ENCODE measurements around the gene IQCH. TPM values are rescaled to one million over a fixed set of nuclear protein-coding genes. Genes with fewer than 3 reads are reported as not detected.

The IQCH gene
- polyA plus RNA-seq, 1 of the 3 experiments (the other 2 are of a cell fraction): 0.81 TPM

- Histone ChIP-seq H3K36me3 (replicated peaks in 1 of 2; ENCODE audit: control insufficient read depth in 1 of 2, insufficient read depth in 2 of 2, low read length in 1 of 2) (peaks cover 16 to 33% of the 10 kb centered on the region in 2 experiments), H3K9me2 (no peaks in the 10 kb centered on the region), H3K27me3 (ENCODE audit: insufficient read depth) (no peaks in the 10 kb centered on the region), H3K4me3 (ENCODE audit: low read depth in 2 of 2, low read length in 1 of 2) (no peak overlapping the region), H3F3A (replicated peaks; ENCODE audit: insufficient read depth) (peaks cover 5% of the 10 kb centered on the region), H3K27ac (ENCODE audit: low read depth in 2 of 2, low read length in 1 of 2) (no peak overlapping the region), H3K4me2 (no peak overlapping the region), H3K4me1 (ENCODE audit: control insufficient read depth in 1 of 2, insufficient read depth in 2 of 2, low read depth in 1 of 2, low read length in 1 of 2) (no peaks in the 10 kb centered on the region), H4K20me1 (ENCODE audit: insufficient read depth) (no peaks in the 10 kb centered on the region), H3K79me2 (ENCODE audit: insufficient read depth) (no peaks in the 10 kb centered on the region), H3K9ac (no peak overlapping the region), H3K9me3 (no peaks in the 10 kb centered on the region), H2AFZ (ENCODE audit: low read depth) (no peak overlapping the region)
- DNase-seq: no peak
- ChIA-PET CTCF (interaction anchor here (1.9 kb wide), 1 partner anchor 279 kb away, joined by 5 read pairs; no protein-coding TSS in a partner anchor), POLR2A (no interaction called here)
- WGBS (ENCODE audit: low lambda C conversion rate): 92% methylated on average over 2 of the region's 2 CpGs
- TF ChIP-seq EP300 (IDR thresholded peaks at IDR 0.05; ENCODE audit: borderline replicate concordance in 1 of 2, low read depth in 1 of 2, low read length in 1 of 2) (no peak), CHD2 (IDR thresholded peaks at IDR 0.05; ENCODE audit: low read length, partially characterized antibody) (no peak), POLR2AphosphoS5 (IDR thresholded peaks at IDR 0.05; ENCODE audit: low read depth, low read length) (no peak), TAF1 (IDR thresholded peaks at IDR 0.05; ENCODE audit: borderline replicate concordance, low read depth, low read length) (no peak), NRF1 (IDR thresholded peaks at IDR 0.05; ENCODE audit: low read depth, low read length) (no peak), JUND (IDR thresholded peaks at IDR 0.05) (no peak), NFIC (IDR thresholded peaks at IDR 0.05; ENCODE audit: borderline replicate concordance) (no peak), MEF2A (IDR thresholded peaks at IDR 0.05; ENCODE audit: borderline replicate concordance, low read depth) (no peak)
These were observed 29.2 kb upstream of the IQCH start for GRCh38 chr15:67225336-67225735.

- Histone ChIP-seq H3K9me2 (no peaks in the 10 kb centered on the region), H3K4me3 (ENCODE audit: low read depth in 2 of 2, low read length in 1 of 2) (no peak overlapping the region), H2AFZ (ENCODE audit: low read depth) (no peak overlapping the region), H3K4me2 (no peak overlapping the region), H3K27me3 (ENCODE audit: insufficient read depth) (no peaks in the 10 kb centered on the region), H3K9me3 (no peaks in the 10 kb centered on the region), H3K9ac (no peak overlapping the region), H3F3A (replicated peaks; ENCODE audit: insufficient read depth) (no peaks in the 10 kb centered on the region), H4K20me1 (ENCODE audit: insufficient read depth) (no peaks in the 10 kb centered on the region), H3K36me3 (replicated peaks in 1 of 2; ENCODE audit: control insufficient read depth in 1 of 2, insufficient read depth in 2 of 2, low read length in 1 of 2) (peaks cover 27 to 39% of the 10 kb centered on the region in 2 experiments), H3K79me2 (ENCODE audit: insufficient read depth) (no peaks in the 10 kb centered on the region), H3K4me1 (ENCODE audit: control insufficient read depth in 1 of 2, insufficient read depth in 2 of 2, low read depth in 1 of 2, low read length in 1 of 2) (no peaks in the 10 kb centered on the region), H3K27ac (ENCODE audit: low read depth in 2 of 2, low read length in 1 of 2) (no peak overlapping the region)
- WGBS (ENCODE audit: low lambda C conversion rate): 88% methylated on average over 1 of the region's 1 CpG
- DNase-seq: no peak
- POLR2A ChIA-PET: no interaction called here
- CTCF ChIA-PET: interaction anchor here (0.8 kb wide), 1 partner anchor 12 kb away, joined by 4 read pairs; no protein-coding TSS in a partner anchor
- TF ChIP-seq RAD21 (IDR thresholded peaks at IDR 0.05; ENCODE audit: low read length) (no peak), TAF1 (IDR thresholded peaks at IDR 0.05; ENCODE audit: borderline replicate concordance, low read depth, low read length) (no peak), SIN3A (IDR thresholded peaks at IDR 0.05; ENCODE audit: borderline replicate concordance, low read depth, low read length) (no peak), TCF12 (IDR thresholded peaks at IDR 0.05) (no peak), TEAD4 (IDR thresholded peaks at IDR 0.05; ENCODE audit: borderline replicate concordance, insufficient read depth) (no peak), ELF1 (IDR thresholded peaks at IDR 0.05) (no peak), RFX5 (IDR thresholded peaks at IDR 0.05; ENCODE audit: low read length) (no peak), POLR2AphosphoS5 (IDR thresholded peaks at IDR 0.05; ENCODE audit: low read depth, low read length) (no peak), NFIC (IDR thresholded peaks at IDR 0.05; ENCODE audit: borderline replicate concordance) (no peak), FOXM1 (IDR thresholded peaks at IDR 0.05; ENCODE audit: low read depth) (no peak), CTCF (IDR thresholded peaks at IDR 0.05) (no peak), FOSL2 (IDR thresholded peaks at IDR 0.05; ENCODE audit: borderline replicate concordance, low read depth) (no peak), GATA2 (CRISPR knock-in tag; IDR thresholded peaks at IDR 0.05) (no peak), SMC3 (IDR thresholded peaks at IDR 0.05; ENCODE audit: low read depth, low read length) (no peak), RXRA (IDR thresholded peaks at IDR 0.05; ENCODE audit: borderline replicate concordance, low read depth) (no peak)
- TF ChIP-seq, protein P1, sequence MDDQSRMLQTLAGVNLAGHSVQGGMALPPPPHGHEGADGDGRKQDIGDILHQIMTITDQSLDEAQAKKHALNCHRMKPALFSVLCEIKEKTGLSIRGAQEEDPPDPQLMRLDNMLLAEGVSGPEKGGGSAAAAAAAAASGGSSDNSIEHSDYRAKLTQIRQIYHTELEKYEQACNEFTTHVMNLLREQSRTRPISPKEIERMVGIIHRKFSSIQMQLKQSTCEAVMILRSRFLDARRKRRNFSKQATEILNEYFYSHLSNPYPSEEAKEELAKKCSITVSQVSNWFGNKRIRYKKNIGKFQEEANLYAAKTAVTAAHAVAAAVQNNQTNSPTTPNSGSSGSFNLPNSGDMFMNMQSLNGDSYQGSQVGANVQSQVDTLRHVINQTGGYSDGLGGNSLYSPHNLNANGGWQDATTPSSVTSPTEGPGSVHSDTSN (IDR thresholded peaks at IDR 0.05): no peak
- TF ChIP-seq, protein P2, sequence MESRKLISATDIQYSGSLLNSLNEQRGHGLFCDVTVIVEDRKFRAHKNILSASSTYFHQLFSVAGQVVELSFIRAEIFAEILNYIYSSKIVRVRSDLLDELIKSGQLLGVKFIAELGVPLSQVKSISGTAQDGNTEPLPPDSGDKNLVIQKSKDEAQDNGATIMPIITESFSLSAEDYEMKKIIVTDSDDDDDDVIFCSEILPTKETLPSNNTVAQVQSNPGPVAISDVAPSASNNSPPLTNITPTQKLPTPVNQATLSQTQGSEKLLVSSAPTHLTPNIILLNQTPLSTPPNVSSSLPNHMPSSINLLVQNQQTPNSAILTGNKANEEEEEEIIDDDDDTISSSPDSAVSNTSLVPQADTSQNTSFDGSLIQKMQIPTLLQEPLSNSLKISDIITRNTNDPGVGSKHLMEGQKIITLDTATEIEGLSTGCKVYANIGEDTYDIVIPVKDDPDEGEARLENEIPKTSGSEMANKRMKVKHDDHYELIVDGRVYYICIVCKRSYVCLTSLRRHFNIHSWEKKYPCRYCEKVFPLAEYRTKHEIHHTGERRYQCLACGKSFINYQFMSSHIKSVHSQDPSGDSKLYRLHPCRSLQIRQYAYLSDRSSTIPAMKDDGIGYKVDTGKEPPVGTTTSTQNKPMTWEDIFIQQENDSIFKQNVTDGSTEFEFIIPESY (IDR thresholded peaks at IDR 0.05; ENCODE audit: borderline replicate concordance, low read depth): no peak
- TF ChIP-seq, protein P3, sequence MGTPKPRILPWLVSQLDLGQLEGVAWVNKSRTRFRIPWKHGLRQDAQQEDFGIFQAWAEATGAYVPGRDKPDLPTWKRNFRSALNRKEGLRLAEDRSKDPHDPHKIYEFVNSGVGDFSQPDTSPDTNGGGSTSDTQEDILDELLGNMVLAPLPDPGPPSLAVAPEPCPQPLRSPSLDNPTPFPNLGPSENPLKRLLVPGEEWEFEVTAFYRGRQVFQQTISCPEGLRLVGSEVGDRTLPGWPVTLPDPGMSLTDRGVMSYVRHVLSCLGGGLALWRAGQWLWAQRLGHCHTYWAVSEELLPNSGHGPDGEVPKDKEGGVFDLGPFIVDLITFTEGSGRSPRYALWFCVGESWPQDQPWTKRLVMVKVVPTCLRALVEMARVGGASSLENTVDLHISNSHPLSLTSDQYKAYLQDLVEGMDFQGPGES (IDR thresholded peaks at IDR 0.05; ENCODE audit: low read depth, low read length): no peak
These were observed 27.2 kb upstream of the IQCH start for GRCh38 chr15:67227431-67227830.
